Measurements from ENCODE around the gene MRPL49.

Gene MRPL49

DNA sequence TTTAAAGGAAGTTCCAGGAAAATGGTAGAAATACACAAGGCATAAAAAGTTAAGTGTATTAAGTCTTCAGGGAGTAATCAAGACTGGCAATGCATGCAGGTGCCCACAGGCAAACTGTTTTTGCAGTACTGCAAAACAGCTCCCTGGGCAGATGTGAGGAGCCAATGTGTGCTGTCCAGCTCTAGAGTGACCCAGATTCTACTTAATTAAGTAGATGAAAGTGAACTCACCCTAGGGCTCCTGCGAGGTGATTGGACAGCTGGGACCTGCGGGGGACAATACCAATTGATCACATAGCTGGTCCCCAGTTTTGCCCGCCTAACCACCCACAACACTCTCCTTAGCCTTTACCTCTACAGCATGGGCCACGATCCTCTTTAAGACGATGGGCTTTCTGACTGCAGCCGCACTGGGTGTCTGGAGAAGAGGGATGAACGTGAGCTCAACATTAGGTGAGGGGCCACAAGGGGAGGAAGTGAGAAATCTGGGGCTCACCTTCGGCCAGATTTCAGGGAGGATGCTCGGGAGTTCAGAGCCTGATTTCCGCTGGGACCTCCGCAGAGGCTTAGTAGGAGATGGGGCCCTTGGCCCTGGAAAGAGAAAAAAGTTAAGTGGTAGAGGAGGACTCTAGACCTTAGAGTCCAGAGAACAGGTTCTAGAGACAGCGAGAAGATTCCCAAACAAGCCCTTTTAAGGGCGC, 38.8 kb upstream of the MRPL49 start:
- Histone ChIP-seq H3K18ac (ENCODE audit: low read length) (peak overlapping the region; percentile 29), H3K79me1 (ENCODE audit: low read length) (peaks cover 29% of the 10 kb centered on the region), H3K4me2 (ENCODE audit: low read length) (peak overlapping the region; percentile 92), H2BK120ac (ENCODE audit: low read depth, low read length) (no peak overlapping the region), H3K9ac (ENCODE audit: low read length) (peak overlapping the region; percentile 99), H3K27ac (ENCODE audit: low read depth, low read length) (no peak overlapping the region), H3K4me1 (ENCODE audit: control insufficient read depth, low read depth, low read length) (peaks cover 2% of the 10 kb centered on the region), H2BK5ac (ENCODE audit: low read length) (peak overlapping the region; percentile 70), H2AK5ac (ENCODE audit: low read length) (peak overlapping the region; percentile 85), H3K4me3 (ENCODE audit: low read length) (peak overlapping the region; percentile 100), H2BK15ac (replicated peaks; ENCODE audit: low read depth) (no peak overlapping the region), H3K56ac (ENCODE audit: low read length) (peak overlapping the region; percentile 100), H3K79me2 (ENCODE audit: control insufficient read depth, insufficient read depth, low read length) (peaks cover 29% of the 10 kb centered on the region), H3K36me3 (ENCODE audit: control insufficient read depth, insufficient read depth, low read length) (peaks cover 14% of the 10 kb centered on the region), H4K8ac (ENCODE audit: low read depth, low read length) (no peak overlapping the region), H3K23ac (ENCODE audit: low read length) (peak overlapping the region; percentile 55), H4K5ac (ENCODE audit: low read length) (no peak overlapping the region), H3K27me3 (ENCODE audit: insufficient read depth, low read length, poor library complexity) (no peaks in the 10 kb centered on the region), H3K4ac (ENCODE audit: low read depth, low read length) (peak overlapping the region; percentile 58)
- no CpG with 5 or more reads among the region's 13 CpGs for WGBS (ENCODE audit: extremely low coverage, insufficient coverage, low lambda C conversion rate)
- no peak for DNase-seq

GRCh38 chr11:65083834-65084597, 38.1 kb upstream of the MRPL49 start, which contains the start of the genes CDCA5 and ZFPL1:
TSS of gene CDCA5 (minus strand) at chr11:65084040. CDS start at chr11:65083978, 62 bp downstream.
TSS of gene ZFPL1 (plus strand) at chr11:65084222. CDS start at chr11:65084699, 477 bp downstream.
- peak within 1 kb of the TSS; percentile 100 for H3K4me3 ChIP-seq (ENCODE audit: low read length)

DNA sequence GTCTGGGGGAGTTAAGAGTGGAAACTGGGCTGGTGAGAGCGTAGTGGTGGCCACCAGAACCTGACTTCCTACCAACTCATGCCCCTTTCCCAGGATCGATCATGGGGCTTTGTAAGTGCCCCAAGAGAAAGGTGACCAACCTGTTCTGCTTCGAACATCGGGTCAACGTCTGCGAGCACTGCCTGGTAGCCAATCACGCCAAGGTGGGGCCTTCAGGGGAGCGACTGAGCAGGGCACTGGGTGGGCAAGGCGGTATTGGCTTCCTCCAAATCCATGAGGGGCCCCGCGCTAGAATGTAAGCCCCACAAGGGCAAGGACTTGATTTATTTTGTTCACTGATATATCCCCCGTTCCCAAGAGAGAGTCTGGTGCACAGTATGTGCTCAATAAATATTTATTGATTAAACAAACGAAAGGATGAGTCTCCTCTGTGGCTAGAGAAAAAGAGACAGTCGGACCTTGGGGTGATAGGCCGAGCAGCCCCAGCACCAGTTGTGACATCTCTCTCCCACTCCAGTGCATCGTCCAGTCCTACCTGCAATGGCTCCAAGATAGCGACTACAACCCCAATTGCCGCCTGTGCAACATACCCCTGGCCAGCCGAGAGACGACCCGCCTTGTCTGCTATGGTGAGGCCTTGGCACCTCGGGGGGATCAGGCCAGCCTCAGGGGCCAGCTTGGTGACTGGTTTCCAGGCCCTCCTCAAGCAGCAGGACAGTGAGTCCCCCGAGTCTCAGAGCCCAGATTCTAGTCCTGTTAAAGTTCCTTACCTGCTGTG, 37.3 kb upstream of the MRPL49 start:
- Histone ChIP-seq H3K4me3 (ENCODE audit: low read length) (peak overlapping the region; percentile 93), H3K4ac (ENCODE audit: low read depth, low read length) (no peak overlapping the region), H3K9ac (ENCODE audit: low read length) (peak overlapping the region; percentile 99), H3K27ac (ENCODE audit: low read depth, low read length) (no peak overlapping the region), H2BK5ac (ENCODE audit: low read length) (peak overlapping the region; percentile 72), H2BK120ac (ENCODE audit: low read depth, low read length) (no peak overlapping the region), H3K18ac (ENCODE audit: low read length) (no peak overlapping the region), H3K4me1 (ENCODE audit: control insufficient read depth, low read depth, low read length) (peaks cover 2% of the 10 kb centered on the region), H4K5ac (ENCODE audit: low read length) (no peak overlapping the region), H3K79me1 (ENCODE audit: low read length) (peaks cover 23% of the 10 kb centered on the region), H3K56ac (ENCODE audit: low read length) (peak overlapping the region; percentile 99), H4K8ac (ENCODE audit: low read depth, low read length) (no peak overlapping the region), H3K23ac (ENCODE audit: low read length) (peak overlapping the region; percentile 74), H3K27me3 (ENCODE audit: insufficient read depth, low read length, poor library complexity) (no peaks in the 10 kb centered on the region), H3K4me2 (ENCODE audit: low read length) (peak overlapping the region; percentile 99), H3K79me2 (ENCODE audit: control insufficient read depth, insufficient read depth, low read length) (peaks cover 22% of the 10 kb centered on the region), H2AK5ac (ENCODE audit: low read length) (no peak overlapping the region), H2BK15ac (replicated peaks; ENCODE audit: low read depth) (no peak overlapping the region), H3K36me3 (ENCODE audit: control insufficient read depth, insufficient read depth, low read length) (peaks cover 8% of the 10 kb centered on the region)
- WGBS (ENCODE audit: extremely low coverage, insufficient coverage, low lambda C conversion rate): no CpG with 5 or more reads among the region's 23 CpGs
- DNase-seq: peak; percentile 18

More at GRCh38 chr11:65083834-65084597, 38.1 kb upstream of the MRPL49 start, which contains the start of the genes CDCA5 and ZFPL1:
- no peak within 1 kb of the TSS for H4K8ac ChIP-seq (ENCODE audit: low read depth, low read length)
- no peak within 1 kb of the TSS for H2BK15ac ChIP-seq (replicated peaks; ENCODE audit: low read depth)
- no peak within 1 kb of the TSS for H4K5ac ChIP-seq (ENCODE audit: low read length)
- peak within 1 kb of the TSS; percentile 85 for H3K27ac ChIP-seq (ENCODE audit: low read depth, low read length)
- H3K4me1 ChIP-seq (ENCODE audit: control insufficient read depth, low read depth, low read length): peaks cover 2% of the 10 kb centered on the region
- peak within 1 kb of the TSS; percentile 85 for H2AK5ac ChIP-seq (ENCODE audit: low read length)
- H3K23ac ChIP-seq (ENCODE audit: low read length): peak within 1 kb of the TSS; percentile 74
- H3K4ac ChIP-seq (ENCODE audit: low read depth, low read length): peak within 1 kb of the TSS; percentile 71
- peak within 1 kb of the TSS; percentile 72 for H2BK5ac ChIP-seq (ENCODE audit: low read length)
- peak; percentile 97 for DNase-seq
- WGBS (ENCODE audit: extremely low coverage, insufficient coverage, low lambda C conversion rate): no CpG with 5 or more reads among the region's 79 CpGs
- H3K18ac ChIP-seq (ENCODE audit: low read length): peak within 1 kb of the TSS; percentile 29
- H3K79me1 ChIP-seq (ENCODE audit: low read length): peaks cover 23% of the 10 kb centered on the region
- H3K27me3 ChIP-seq (ENCODE audit: insufficient read depth, low read length, poor library complexity): no peaks in the 10 kb centered on the region
- H3K79me2 ChIP-seq (ENCODE audit: control insufficient read depth, insufficient read depth, low read length): peaks cover 23% of the 10 kb centered on the region
- H3K4me2 ChIP-seq (ENCODE audit: low read length): peak within 1 kb of the TSS; percentile 99
- H3K56ac ChIP-seq (ENCODE audit: low read length): peak within 1 kb of the TSS; percentile 100
- peaks cover 10% of the 10 kb centered on the region for H3K36me3 ChIP-seq (ENCODE audit: control insufficient read depth, insufficient read depth, low read length)
- H2BK120ac ChIP-seq (ENCODE audit: low read depth, low read length): no peak within 1 kb of the TSS
- peak within 1 kb of the TSS; percentile 99 for H3K9ac ChIP-seq (ENCODE audit: low read length)

- H3K9ac ChIP-seq (ENCODE audit: low read length): no peak overlapping the region
- no peak overlapping the region for H3K23ac ChIP-seq (ENCODE audit: low read length)
- no peak overlapping the region for H2BK5ac ChIP-seq (ENCODE audit: low read length)
- no peaks in the 10 kb centered on the region for H3K27me3 ChIP-seq (ENCODE audit: insufficient read depth, low read length, poor library complexity)
- H3K4me2 ChIP-seq (ENCODE audit: low read length): no peak overlapping the region
- no peak overlapping the region for H2BK15ac ChIP-seq (replicated peaks; ENCODE audit: low read depth)
- peaks cover 23% of the 10 kb centered on the region for H3K79me1 ChIP-seq (ENCODE audit: low read length)
- no peak overlapping the region for H3K4ac ChIP-seq (ENCODE audit: low read depth, low read length)
- no peak overlapping the region for H3K56ac ChIP-seq (ENCODE audit: low read length)
- H4K5ac ChIP-seq (ENCODE audit: low read length): no peak overlapping the region
- peaks cover 4% of the 10 kb centered on the region for H3K36me3 ChIP-seq (ENCODE audit: control insufficient read depth, insufficient read depth, low read length)
- no peak for DNase-seq
- no peak overlapping the region for H2BK120ac ChIP-seq (ENCODE audit: low read depth, low read length)
- no peak overlapping the region for H3K4me3 ChIP-seq (ENCODE audit: low read length)
- no peak overlapping the region for H3K27ac ChIP-seq (ENCODE audit: low read depth, low read length)
- no peak overlapping the region for H4K8ac ChIP-seq (ENCODE audit: low read depth, low read length)
- no CpG with 5 or more reads among the region's 4 CpGs for WGBS (ENCODE audit: extremely low coverage, insufficient coverage, low lambda C conversion rate)
- no peak overlapping the region for H3K18ac ChIP-seq (ENCODE audit: low read length)
- H3K79me2 ChIP-seq (ENCODE audit: control insufficient read depth, insufficient read depth, low read length): peaks cover 22% of the 10 kb centered on the region
- H3K4me1 ChIP-seq (ENCODE audit: control insufficient read depth, low read depth, low read length): peaks cover 2% of the 10 kb centered on the region
- H2AK5ac ChIP-seq (ENCODE audit: low read length): no peak overlapping the region
Observed at GRCh38 chr11:65085446-65085845, 36.7 kb upstream of the MRPL49 start.

- no peak overlapping the region for H2BK5ac ChIP-seq (ENCODE audit: low read length)
Observed at GRCh38 chr11:65086809-65087208, 35.3 kb upstream of the MRPL49 start.

More at GRCh38 chr11:65086809-65087208, 35.3 kb upstream of the MRPL49 start:
- no CpG with 5 or more reads among the region's 9 CpGs for WGBS (ENCODE audit: extremely low coverage, insufficient coverage, low lambda C conversion rate)
- Histone ChIP-seq H3K4me3 (ENCODE audit: low read length) (no peak overlapping the region), H3K79me1 (ENCODE audit: low read length) (peaks cover 18% of the 10 kb centered on the region), H2AK5ac (ENCODE audit: low read length) (no peak overlapping the region), H2BK15ac (replicated peaks; ENCODE audit: low read depth) (no peak overlapping the region), H4K5ac (ENCODE audit: low read length) (no peak overlapping the region), H3K18ac (ENCODE audit: low read length) (no peak overlapping the region), H3K4me1 (ENCODE audit: control insufficient read depth, low read depth, low read length) (peaks cover 2% of the 10 kb centered on the region), H3K4ac (ENCODE audit: low read depth, low read length) (no peak overlapping the region), H3K9ac (ENCODE audit: low read length) (no peak overlapping the region), H3K56ac (ENCODE audit: low read length) (no peak overlapping the region), H3K36me3 (ENCODE audit: control insufficient read depth, insufficient read depth, low read length) (no peaks in the 10 kb centered on the region), H4K8ac (ENCODE audit: low read depth, low read length) (no peak overlapping the region), H3K27me3 (ENCODE audit: insufficient read depth, low read length, poor library complexity) (no peaks in the 10 kb centered on the region), H3K79me2 (ENCODE audit: control insufficient read depth, insufficient read depth, low read length) (peaks cover 18% of the 10 kb centered on the region), H3K23ac (ENCODE audit: low read length) (no peak overlapping the region), H2BK120ac (ENCODE audit: low read depth, low read length) (no peak overlapping the region), H3K27ac (ENCODE audit: low read depth, low read length) (no peak overlapping the region), H3K4me2 (ENCODE audit: low read length) (no peak overlapping the region)
- DNase-seq: no peak

Measured in mesendoderm (in vitro differentiated cells).